Measurements from ENCODE around the gene DOCK4. TPM values are rescaled to one million over a fixed set of nuclear protein-coding genes. Genes with fewer than 3 reads are reported as not detected.

The DOCK4 gene
- total RNA-seq, 1 donor from 2014 or later, result 43.5 TPM

GRCh38 chr7:112067632-112068540 is 138.3 kb downstream of the DOCK4 start:
- H3K4me1 ChIP-seq, result no peaks in the 10 kb centered on the region
- no peaks in the 10 kb centered on the region for H3K9me3 ChIP-seq
- no peak overlapping the region for H3K27ac ChIP-seq
- H3K27me3 ChIP-seq, result no peaks in the 10 kb centered on the region
- no peak for TF ChIP-seq CTCF (IDR thresholded peaks at IDR 0.05)
- H3K4me3 ChIP-seq, result no peak overlapping the region
- H3K36me3 ChIP-seq, result no peaks in the 10 kb centered on the region
- intact Hi-C loops (cut with DNase I), result no loop called here
- DNase-seq (ENCODE audit: low spot score in 2 of 2), result no peak

- intact Hi-C loops (cut with DNase I), result no loop called here
- TF ChIP-seq CTCF (IDR thresholded peaks at IDR 0.05), result no peak
These were observed 139.0 kb downstream of the DOCK4 start for GRCh38 chr7:112067200-112067599.

GRCh38 chr7:112065758-112066157 is 140.4 kb downstream of the DOCK4 start:
- intact Hi-C loops (cut with DNase I), result no loop called here
- no peaks in the 10 kb centered on the region for H3K9me3 ChIP-seq

More at GRCh38 chr7:112067200-112067599, 139.0 kb downstream of the DOCK4 start:
- Histone ChIP-seq H3K27ac (no peak overlapping the region), H3K4me1 (no peaks in the 10 kb centered on the region), H3K36me3 (no peaks in the 10 kb centered on the region), H3K9me3 (no peaks in the 10 kb centered on the region), H3K4me3 (no peak overlapping the region), H3K27me3 (no peaks in the 10 kb centered on the region)
- DNase-seq (ENCODE audit: low spot score in 2 of 2), result no peak

GRCh38 chr7:112064627-112065385 is 141.4 kb downstream of the DOCK4 start:
- TF ChIP-seq CTCF (IDR thresholded peaks at IDR 0.05), result no peak
- H3K9me3 ChIP-seq, result no peaks in the 10 kb centered on the region
- H3K27me3 ChIP-seq, result no peaks in the 10 kb centered on the region
- H3K36me3 ChIP-seq, result no peaks in the 10 kb centered on the region
- DNase-seq (ENCODE audit: low spot score in 2 of 2), result no peak
- H3K4me3 ChIP-seq, result no peak overlapping the region
- intact Hi-C loops (cut with DNase I), result no loop called here
- no peaks in the 10 kb centered on the region for H3K4me1 ChIP-seq
- H3K27ac ChIP-seq, result no peak overlapping the region

More at GRCh38 chr7:112065758-112066157, 140.4 kb downstream of the DOCK4 start:
- Histone ChIP-seq H3K36me3 (no peaks in the 10 kb centered on the region), H3K4me1 (no peaks in the 10 kb centered on the region), H3K27me3 (no peaks in the 10 kb centered on the region), H3K4me3 (no peak overlapping the region), H3K27ac (no peak overlapping the region)
- no peak for TF ChIP-seq CTCF (IDR thresholded peaks at IDR 0.05)
- no peak for DNase-seq (ENCODE audit: low spot score in 2 of 2)

- Histone ChIP-seq H3K4me1 (no peaks in the 10 kb centered on the region), H3K36me3 (no peaks in the 10 kb centered on the region), H3K4me3 (no peak overlapping the region), H3K9me3 (no peaks in the 10 kb centered on the region), H3K27me3 (no peaks in the 10 kb centered on the region), H3K27ac (no peak overlapping the region)
- intact Hi-C loops (cut with DNase I), result no loop called here
- no peak for DNase-seq (ENCODE audit: low spot score in 2 of 2)
- no peak for TF ChIP-seq CTCF (IDR thresholded peaks at IDR 0.05)
These were observed 142.2 kb downstream of the DOCK4 start for GRCh38 chr7:112063974-112064373.
